ENCODE results near the gene NCAPD3.

NCAPD3 gene

GRCh38 chr11:134155456-134155855, 68.3 kb downstream of the NCAPD3 start:
- H3K4me3 ChIP-seq (replicated peaks in 1 of 2; ENCODE audit: low read depth in 2 of 2, low read length in 2 of 2) = no peak overlapping the region
- TF ChIP-seq, protein P1, sequence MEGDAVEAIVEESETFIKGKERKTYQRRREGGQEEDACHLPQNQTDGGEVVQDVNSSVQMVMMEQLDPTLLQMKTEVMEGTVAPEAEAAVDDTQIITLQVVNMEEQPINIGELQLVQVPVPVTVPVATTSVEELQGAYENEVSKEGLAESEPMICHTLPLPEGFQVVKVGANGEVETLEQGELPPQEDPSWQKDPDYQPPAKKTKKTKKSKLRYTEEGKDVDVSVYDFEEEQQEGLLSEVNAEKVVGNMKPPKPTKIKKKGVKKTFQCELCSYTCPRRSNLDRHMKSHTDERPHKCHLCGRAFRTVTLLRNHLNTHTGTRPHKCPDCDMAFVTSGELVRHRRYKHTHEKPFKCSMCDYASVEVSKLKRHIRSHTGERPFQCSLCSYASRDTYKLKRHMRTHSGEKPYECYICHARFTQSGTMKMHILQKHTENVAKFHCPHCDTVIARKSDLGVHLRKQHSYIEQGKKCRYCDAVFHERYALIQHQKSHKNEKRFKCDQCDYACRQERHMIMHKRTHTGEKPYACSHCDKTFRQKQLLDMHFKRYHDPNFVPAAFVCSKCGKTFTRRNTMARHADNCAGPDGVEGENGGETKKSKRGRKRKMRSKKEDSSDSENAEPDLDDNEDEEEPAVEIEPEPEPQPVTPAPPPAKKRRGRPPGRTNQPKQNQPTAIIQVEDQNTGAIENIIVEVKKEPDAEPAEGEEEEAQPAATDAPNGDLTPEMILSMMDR (IDR thresholded peaks at IDR 0.05; ENCODE audit: low read depth, low read length) = no peak
- no peak for DNase-seq (ENCODE audit: low read depth in 2 of 2)

- H3K4me3 ChIP-seq (replicated peaks in 1 of 2; ENCODE audit: low read depth in 2 of 2, low read length in 2 of 2) = no peak overlapping the region
- DNase-seq (ENCODE audit: low read depth in 2 of 2) = no peak
- TF ChIP-seq, protein P1 (IDR thresholded peaks at IDR 0.05; ENCODE audit: low read depth, low read length) = no peak
Observed at GRCh38 chr11:134154441-134154840, 69.3 kb downstream of the NCAPD3 start.

- DNase-seq (ENCODE audit: low read depth in 2 of 2) = no peak
- H3K4me3 ChIP-seq (replicated peaks in 1 of 2; ENCODE audit: low read depth in 2 of 2, low read length in 2 of 2) = no peak overlapping the region
- TF ChIP-seq, protein P1 (IDR thresholded peaks at IDR 0.05; ENCODE audit: low read depth, low read length) = no peak
Observed at GRCh38 chr11:134153147-134153905, 70.4 kb downstream of the NCAPD3 start.

DNA sequence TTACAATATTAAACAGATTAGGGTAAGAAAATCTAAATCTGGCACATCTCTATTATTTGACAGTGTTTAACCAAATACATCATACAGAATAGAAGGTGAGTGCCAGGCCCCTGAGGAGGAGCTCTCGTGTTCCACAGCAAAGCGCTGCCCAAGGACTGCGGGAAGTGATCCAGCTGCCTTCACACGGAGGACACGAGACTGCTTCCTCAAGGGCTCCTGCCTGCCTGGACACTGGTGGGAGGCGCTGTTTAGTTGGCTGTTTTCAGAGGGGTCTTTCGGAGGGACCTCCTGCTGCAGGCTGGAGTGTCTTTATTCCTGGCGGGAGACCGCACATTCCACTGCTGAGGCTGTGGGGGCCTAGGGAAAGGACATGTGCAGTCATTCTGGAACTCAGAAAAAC, 71.1 kb downstream of the NCAPD3 start:
- H3K4me3 ChIP-seq (replicated peaks in 1 of 2; ENCODE audit: low read depth in 2 of 2, low read length in 2 of 2) = no peak overlapping the region
- TF ChIP-seq, protein P1 (IDR thresholded peaks at IDR 0.05; ENCODE audit: low read depth, low read length) = no peak
- no peak for DNase-seq (ENCODE audit: low read depth in 2 of 2)

GRCh38 chr11:134151083-134151747, 72.6 kb downstream of the NCAPD3 start:
- H3K4me3 ChIP-seq (replicated peaks in 1 of 2; ENCODE audit: low read depth in 2 of 2, low read length in 2 of 2) = no peak overlapping the region
- no peak for DNase-seq (ENCODE audit: low read depth in 2 of 2)
- TF ChIP-seq, protein P1 (IDR thresholded peaks at IDR 0.05; ENCODE audit: low read depth, low read length) = no peak

GRCh38 chr11:134150195-134150903, 73.4 kb downstream of the NCAPD3 start:
- DNase-seq (ENCODE audit: low read depth in 2 of 2) = no peak
- TF ChIP-seq, protein P1 (IDR thresholded peaks at IDR 0.05; ENCODE audit: low read depth, low read length) = no peak
- no peak overlapping the region for H3K4me3 ChIP-seq (replicated peaks in 1 of 2; ENCODE audit: low read depth in 2 of 2, low read length in 2 of 2)

Measured in cardiac fibroblast (primary cell).